ENCODE results near the gene SHMT2. TPM values are rescaled to one million over a fixed set of nuclear protein-coding genes. Genes with fewer than 3 reads are reported as not detected.

SHMT2 gene
- total and polyA plus RNA-seq, 2 of the 13 experiments (the other 11 are each of a cell fraction or from before 2014, with no cell fraction given), result 181 to 393 TPM

DNA sequence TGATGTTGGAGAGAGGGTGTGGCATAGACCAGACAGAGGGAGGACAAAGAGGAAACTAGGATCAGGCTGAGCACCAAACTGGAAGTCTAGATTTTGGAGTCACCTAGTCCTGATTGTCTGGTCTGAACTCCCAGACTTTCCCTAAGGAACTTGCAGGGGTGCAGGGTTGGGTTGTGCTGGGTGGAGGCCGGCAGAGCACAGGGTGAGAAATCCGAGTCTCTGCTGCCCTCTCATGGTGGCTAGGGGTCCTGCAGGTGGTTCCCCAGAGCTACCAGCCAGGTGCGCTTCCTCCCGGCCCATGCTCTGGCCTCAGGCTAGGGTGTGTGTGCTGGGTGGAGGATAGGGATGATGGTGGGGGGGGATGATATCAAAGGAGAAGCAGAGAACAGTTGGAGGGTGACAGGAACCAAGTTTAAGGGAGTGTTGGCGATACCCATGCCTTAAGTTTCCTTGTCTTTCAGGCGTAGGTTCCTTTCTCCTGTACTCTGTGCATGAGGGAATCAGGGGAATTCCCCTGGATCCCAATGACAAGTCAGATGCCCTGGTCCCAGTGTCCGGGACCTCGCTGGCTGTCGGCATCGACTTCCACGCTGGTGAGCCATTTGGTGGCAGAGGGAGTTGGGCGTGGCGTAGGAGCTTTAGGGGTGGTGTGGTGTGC is 46.5 kb upstream of the SHMT2 start (continued):
- TF ChIP-seq ZHX1 (CRISPR knock-in tag; IDR thresholded peaks at IDR 0.05; ENCODE audit: low read depth) (0 out of 2 replicates have a peak, but pooled peaks have one; percentile 31), ZNF20 (CRISPR knock-in tag; IDR thresholded peaks at IDR 0.05) (no peak), KIAA2018 (CRISPR knock-in tag; IDR thresholded peaks at IDR 0.05; ENCODE audit: borderline replicate concordance) (no peak), RAD21 (CRISPR knock-in tag; IDR thresholded peaks at IDR 0.05) (peak; percentile 90), FOSL2 (CRISPR knock-in tag; IDR thresholded peaks at IDR 0.05) (0 out of 2 replicates have a peak, but pooled peaks have one; percentile 12), POLR2G (IDR thresholded peaks at IDR 0.05; ENCODE audit: low read depth, low read length) (peak; percentile 25; the same call in 1 of the 2 replicates), U2AF2 (IDR thresholded peaks at IDR 0.05; ENCODE audit: low read depth, low read length) (0 out of 2 replicates have a peak, but pooled peaks have one; percentile 53), DNMT1 (CRISPR knock-in tag; IDR thresholded peaks at IDR 0.05) (0 out of 2 replicates have a peak, but pooled peaks have one; percentile 41), RBM22 (optimal IDR thresholded peaks at IDR 0.05; ENCODE audit: low read length) (peak; percentile 25), ERF (CRISPR knock-in tag; IDR thresholded peaks at IDR 0.05) (0 out of 2 replicates have a peak, but pooled peaks have one; percentile 36), HMGXB4 (CRISPR knock-in tag; IDR thresholded peaks at IDR 0.05; ENCODE audit: borderline replicate concordance in 1 of 2, low read depth in 1 of 2) (0 out of 4 replicates have a peak, but pooled peaks of 1 of the 2 experiments have one; percentile 66), NBN (conservative IDR thresholded peaks at IDR 0.05) (no peak), MEIS1 (CRISPR knock-in tag; IDR thresholded peaks at IDR 0.05; ENCODE audit: borderline replicate concordance) (no peak), NFIC (IDR thresholded peaks at IDR 0.05; ENCODE audit: low read length) (no peak)

Data from HepG2 (cell line).